ENCODE results near the gene EFCAB7.

GRCh38 chr1:63593303-63593885 lies 70.1 kb downstream of the EFCAB7 start, which contains the start of gene PGM1:
- TF ChIP-seq CTCF (optimal IDR thresholded peaks at IDR 0.05 in 1 of 3, IDR thresholded peaks at IDR 0.05 in 1 of 3, conservative IDR thresholded peaks at IDR 0.05 in 1 of 3; ENCODE audit: extremely low read depth in 1 of 3, insufficient read depth in 2 of 3, low read length in 3 of 3) (no peak), EZH2 (IDR thresholded peaks at IDR 0.05; ENCODE audit: low read length) (no peak)
